ENCODE data around the gene PRKAR1B. TPM values are rescaled to one million over a fixed set of nuclear protein-coding genes. Genes with fewer than 3 reads are reported as not detected.

The PRKAR1B gene
- total RNA-seq, 1 experiment from 2014 or later = 24.8 TPM

DNA sequence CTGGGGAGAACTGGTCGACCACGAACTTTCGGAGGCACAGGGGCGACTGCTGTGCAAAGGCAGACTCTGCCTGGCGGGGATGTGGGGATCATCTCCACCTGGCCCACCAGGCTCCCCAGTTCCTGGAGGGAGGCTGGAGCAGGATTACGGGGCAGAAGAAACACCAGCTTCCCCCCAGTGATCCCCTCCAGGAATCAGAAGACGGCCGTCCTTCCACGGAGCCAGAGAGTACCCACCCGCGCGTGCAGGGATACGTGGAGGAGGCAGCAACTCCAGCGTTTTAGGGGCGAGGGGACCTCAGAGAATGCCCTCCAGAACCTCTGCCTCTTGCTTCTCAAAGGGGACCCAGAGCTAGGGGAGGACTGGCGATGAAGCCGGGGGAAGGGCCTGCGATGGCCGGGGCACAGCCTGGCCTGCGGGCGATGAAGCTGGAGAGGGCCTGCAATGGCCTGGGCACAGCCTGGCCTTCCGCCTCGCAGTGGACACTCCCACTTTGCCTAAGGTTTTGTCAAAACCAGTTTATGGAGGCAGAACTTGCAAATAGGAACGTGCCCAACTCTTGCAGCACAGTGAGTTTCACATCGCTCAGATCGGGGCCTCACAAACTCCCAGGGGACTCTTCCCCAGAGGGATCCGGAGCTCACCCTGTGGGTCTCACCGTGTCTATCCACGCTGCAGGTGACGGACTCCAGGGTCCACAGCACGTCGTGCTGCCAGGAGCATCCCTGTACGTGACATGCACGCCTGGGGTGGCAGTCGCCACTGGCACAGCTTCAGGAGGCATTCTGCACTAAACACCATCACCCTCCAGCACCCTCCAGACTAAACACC is 129.5 kb downstream of the PRKAR1B start:
- H3K9me3 Mint-ChIP-seq (ENCODE audit: low read depth, unreplicated experiment) = no peaks in the 10 kb centered on the region
- H3K4me3 Mint-ChIP-seq (ENCODE audit: low read depth, unreplicated experiment) = no peak overlapping the region
- no peak overlapping the region for H3K27ac Mint-ChIP-seq (ENCODE audit: unreplicated experiment)
- H3K4me1 Mint-ChIP-seq (ENCODE audit: low read depth, unreplicated experiment) = no peaks in the 10 kb centered on the region
- CTCF ChIA-PET = no interaction called here
- BruUV-seq (replicated peaks) = no TSS peak
- H3K36me3 Mint-ChIP-seq (ENCODE audit: insufficient read depth, unreplicated experiment) = peaks cover 17% of the 10 kb centered on the region
- no peak for TF ChIP-seq CTCF (IDR thresholded peaks at IDR 0.05; ENCODE audit: unreplicated experiment)
- DNase-seq = no peak
- peaks cover 24% of the 10 kb centered on the region for H3K27me3 Mint-ChIP-seq (ENCODE audit: unreplicated experiment)
- intact Hi-C loops (cut with micrococcal nuclease; ENCODE audit: unreplicated experiment) = no loop called here

- DNase-seq = no peak
- CTCF ChIA-PET = no interaction called here
- Mint-ChIP-seq H3K4me3 (ENCODE audit: low read depth, unreplicated experiment) (no peak overlapping the region), H3K27ac (ENCODE audit: unreplicated experiment) (no peak overlapping the region), H3K4me1 (ENCODE audit: low read depth, unreplicated experiment) (no peaks in the 10 kb centered on the region), H3K9me3 (ENCODE audit: low read depth, unreplicated experiment) (no peaks in the 10 kb centered on the region), H3K27me3 (ENCODE audit: unreplicated experiment) (peaks cover 19% of the 10 kb centered on the region), H3K36me3 (ENCODE audit: insufficient read depth, unreplicated experiment) (peaks cover 13% of the 10 kb centered on the region)
- no TSS peak for BruUV-seq (replicated peaks)
- no peak for TF ChIP-seq CTCF (IDR thresholded peaks at IDR 0.05; ENCODE audit: unreplicated experiment)
- intact Hi-C loops (cut with micrococcal nuclease; ENCODE audit: unreplicated experiment) = no loop called here
Measured at GRCh38 chr7:596819-597182, 130.3 kb downstream of the PRKAR1B start.

GRCh38 chr7:596071-596818 is 130.8 kb downstream of the PRKAR1B start:
- H3K36me3 Mint-ChIP-seq (ENCODE audit: insufficient read depth, unreplicated experiment) = peaks cover 13% of the 10 kb centered on the region
- TF ChIP-seq CTCF (IDR thresholded peaks at IDR 0.05; ENCODE audit: unreplicated experiment) = no peak
- intact Hi-C loops (cut with micrococcal nuclease; ENCODE audit: unreplicated experiment) = no loop called here
- H3K27me3 Mint-ChIP-seq (ENCODE audit: unreplicated experiment) = peaks cover 19% of the 10 kb centered on the region
- no TSS peak for BruUV-seq (replicated peaks)
- H3K4me3 Mint-ChIP-seq (ENCODE audit: low read depth, unreplicated experiment) = no peak overlapping the region
- no peaks in the 10 kb centered on the region for H3K9me3 Mint-ChIP-seq (ENCODE audit: low read depth, unreplicated experiment)
- no peaks in the 10 kb centered on the region for H3K4me1 Mint-ChIP-seq (ENCODE audit: low read depth, unreplicated experiment)
- H3K27ac Mint-ChIP-seq (ENCODE audit: unreplicated experiment) = no peak overlapping the region
- CTCF ChIA-PET = no interaction called here
- DNase-seq = no peak

- no TSS peak for BruUV-seq (replicated peaks)
- CTCF ChIA-PET = no interaction called here
- intact Hi-C loops (cut with micrococcal nuclease; ENCODE audit: unreplicated experiment) = no loop called here
- Mint-ChIP-seq H3K9me3 (ENCODE audit: low read depth, unreplicated experiment) (no peaks in the 10 kb centered on the region), H3K4me3 (ENCODE audit: low read depth, unreplicated experiment) (no peak overlapping the region), H3K4me1 (ENCODE audit: low read depth, unreplicated experiment) (no peaks in the 10 kb centered on the region), H3K36me3 (ENCODE audit: insufficient read depth, unreplicated experiment) (peaks cover 13% of the 10 kb centered on the region), H3K27me3 (ENCODE audit: unreplicated experiment) (peaks cover 19% of the 10 kb centered on the region), H3K27ac (ENCODE audit: unreplicated experiment) (no peak overlapping the region)
- DNase-seq = no peak
- TF ChIP-seq CTCF (IDR thresholded peaks at IDR 0.05; ENCODE audit: unreplicated experiment) = no peak
Measured at GRCh38 chr7:595621-596010, 131.5 kb downstream of the PRKAR1B start.
